SK-N-SH treated with all-trans-retinoic acid at 6 μM for 48 hours (cell line): ENCODE data around the gene TMEM223.

ENCODE experiments used
- BACH2 ChIP-seq: fragments of 250-450 bp; sonication (Bioruptor Pico); IDR thresholded peaks from 2 replicates; pipeline ENCODE4 v1.9.0; 2021; ENCODE audit warnings: mild to moderate bottlenecking, borderline replicate concordance
- CREB5 ChIP-seq: fragments of 250-450 bp; sonication (Bioruptor Pico); IDR thresholded peaks from 2 replicates; pipeline ENCODE4 v1.5.1; 2020; ENCODE audit warnings: low read depth, mild to moderate bottlenecking, moderate library complexity
- ESRRG ChIP-seq: fragments of 250-450 bp; sonication (Bioruptor Pico); IDR thresholded peaks from 2 replicates; pipeline ENCODE4 v1.6.1; 2021; ENCODE audit warnings: mild to moderate bottlenecking
- OSR1 ChIP-seq: fragments of 250-450 bp; sonication (Bioruptor Pico); IDR thresholded peaks from 2 replicates; pipeline ENCODE4 v1.8.0; 2022; ENCODE audit warnings: moderate library complexity, mild to moderate bottlenecking, inconsistent platforms
- POU6F1 ChIP-seq: fragments of 250-450 bp; sonication (Bioruptor Pico); IDR thresholded peaks from 2 replicates; pipeline ENCODE4 v1.8.0; 2021; ENCODE audit warnings: low read depth, mild to moderate bottlenecking, moderate library complexity, borderline replicate concordance
- PPARA ChIP-seq: fragments of 250-450 bp; sonication (Bioruptor Pico); IDR thresholded peaks from 2 replicates; pipeline ENCODE4 v1.5.0; 2020; ENCODE audit warnings: mild to moderate bottlenecking, borderline replicate concordance
- ZFP3 ChIP-seq: fragments of 250-450 bp; sonication (Bioruptor Pico); IDR thresholded peaks from 2 replicates; pipeline ENCODE4 v1.5.0; 2020; ENCODE audit warnings: mild to moderate bottlenecking, moderate library complexity
- ZFP30 ChIP-seq: fragments of 450-650 bp; formaldehyde crosslinking; IDR thresholded peaks from 2 replicates; pipeline ENCODE4 v1.5.0; 2022; ENCODE audit warnings: mild to moderate bottlenecking, moderate library complexity
- ZNF565 ChIP-seq: fragments of 450-650 bp; formaldehyde crosslinking; conservative IDR thresholded peaks from 2 replicates; pipeline ENCODE4 v1.5.0; 2020; ENCODE audit warnings: low read depth, mild to moderate bottlenecking, moderate library complexity
- ZNF8 ChIP-seq: fragments of 450-650 bp; formaldehyde crosslinking; IDR thresholded peaks from 2 replicates; pipeline ENCODE4 v1.5.0; 2020; ENCODE audit warnings: mild to moderate bottlenecking, moderate library complexity

The TMEM223 gene

GRCh38 chr11:62747475-62748160 is 44.2 kb downstream of the TMEM223 start (continued):
- TF ChIP-seq POU6F1 (no peak), CREB5 (CRISPR knock-in tag) (no peak), ZNF565 (no peak), BACH2 (no peak), ZFP3 (CRISPR knock-in tag) (no peak), ZNF8 (CRISPR knock-in tag) (no peak), OSR1 (CRISPR knock-in tag) (no peak), ZFP30 (no peak), PPARA (CRISPR knock-in tag) (no peak), ESRRG (CRISPR knock-in tag) (no peak)
